Lung microvascular endothelial cell (primary cell): Measurements from ENCODE around the gene PIM1. TPM values are rescaled to one million over a fixed set of nuclear protein-coding genes. Genes with fewer than 3 reads are reported as not detected.
"Not testable (repeated sequence)": the region's sequence is repeated elsewhere in the genome, so short reads cannot be mapped to it uniquely, and the experiment has no call there.

Experiments used
- DNase-seq, 2 donors: peaks; one replicate each; pipeline versions ENCODE4 v3.0.0 to v3.0.0-alpha.2; 2010; ENCODE audit warnings: low read depth in 2 of 2
- total RNA-seq: library from RNA; depleted of rRNA; stranded (reverse); fragments of >200 nt; gene quantifications from 2 replicates; pipeline ENCODE4 v1.2.1, GENCODE V29; 2014

PIM1 gene
- total RNA-seq, 1 donor from 2014 or later = 0.40 TPM

DNA sequence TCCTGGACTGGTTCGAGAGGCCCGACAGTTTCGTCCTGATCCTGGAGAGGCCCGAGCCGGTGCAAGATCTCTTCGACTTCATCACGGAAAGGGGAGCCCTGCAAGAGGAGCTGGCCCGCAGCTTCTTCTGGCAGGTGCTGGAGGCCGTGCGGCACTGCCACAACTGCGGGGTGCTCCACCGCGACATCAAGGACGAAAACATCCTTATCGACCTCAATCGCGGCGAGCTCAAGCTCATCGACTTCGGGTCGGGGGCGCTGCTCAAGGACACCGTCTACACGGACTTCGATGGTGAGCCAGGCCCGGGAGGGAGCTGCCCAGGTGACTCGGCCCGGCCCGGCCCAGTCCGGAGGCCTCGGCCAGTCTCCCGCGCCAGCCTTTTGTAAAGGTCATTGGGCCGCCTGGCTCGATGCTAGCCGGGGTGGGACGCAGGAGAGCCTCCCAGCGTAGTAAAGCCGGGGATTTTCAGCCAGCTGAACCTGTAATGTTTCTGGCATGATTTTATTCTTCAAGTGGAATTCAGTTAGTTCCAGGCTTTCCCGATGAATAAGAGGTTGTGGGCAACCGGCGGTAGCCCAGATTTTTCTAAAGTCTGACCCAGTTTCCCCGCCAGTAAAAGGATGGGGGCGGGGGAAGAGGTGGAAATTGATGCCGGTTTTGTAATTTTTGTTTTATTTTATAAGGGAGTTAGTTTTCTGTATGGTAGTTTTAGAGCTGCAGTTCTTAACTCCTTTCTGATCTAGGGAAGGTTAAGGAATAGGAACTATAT lies 1.4 kb downstream of the PIM1 start:
- DNase-seq = peak in 1 of 2 donors; percentile 32

DNA sequence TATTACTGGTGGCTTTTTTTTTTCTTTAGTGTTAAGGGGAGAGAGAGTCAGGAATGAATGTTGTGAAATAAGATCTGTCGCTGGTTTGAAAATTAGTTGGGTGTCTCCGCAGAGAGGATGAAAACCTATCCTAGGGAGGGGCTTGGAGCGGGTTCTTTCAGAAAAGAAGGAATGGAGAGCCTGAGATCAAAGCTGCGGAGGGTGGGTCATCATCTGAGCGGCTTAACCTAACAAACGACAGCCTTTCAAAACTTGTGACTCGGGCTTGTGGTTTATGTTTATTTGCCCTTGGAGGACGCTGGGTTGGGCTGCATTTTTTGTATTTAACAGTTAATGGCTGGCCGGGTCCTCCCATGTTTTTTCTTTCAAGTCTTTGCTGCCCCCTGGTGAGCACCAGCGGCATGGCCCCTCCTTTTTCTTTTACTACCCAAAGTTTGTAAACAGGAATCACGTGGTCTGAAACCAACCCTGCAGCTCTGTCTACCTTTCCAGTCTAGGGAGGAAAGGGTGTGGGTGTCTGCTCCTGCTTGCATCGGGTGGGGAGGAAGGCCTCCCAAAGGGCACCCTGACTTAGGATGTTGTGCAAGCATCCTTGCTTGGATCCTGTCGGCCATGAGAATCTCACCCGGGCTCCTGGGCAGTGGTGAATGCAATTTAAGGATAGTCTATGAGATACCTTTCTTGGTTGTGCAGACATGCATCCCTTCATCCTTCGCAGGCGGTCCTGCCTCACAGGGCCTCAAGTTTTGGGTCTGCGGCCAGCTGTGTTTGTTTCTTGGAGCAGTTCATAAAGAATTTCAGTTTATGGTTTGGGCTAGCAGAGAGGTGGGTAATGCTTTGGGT lies 2.2 kb downstream of the PIM1 start:
- DNase-seq = peak; percentile 83 to 84

DNA sequence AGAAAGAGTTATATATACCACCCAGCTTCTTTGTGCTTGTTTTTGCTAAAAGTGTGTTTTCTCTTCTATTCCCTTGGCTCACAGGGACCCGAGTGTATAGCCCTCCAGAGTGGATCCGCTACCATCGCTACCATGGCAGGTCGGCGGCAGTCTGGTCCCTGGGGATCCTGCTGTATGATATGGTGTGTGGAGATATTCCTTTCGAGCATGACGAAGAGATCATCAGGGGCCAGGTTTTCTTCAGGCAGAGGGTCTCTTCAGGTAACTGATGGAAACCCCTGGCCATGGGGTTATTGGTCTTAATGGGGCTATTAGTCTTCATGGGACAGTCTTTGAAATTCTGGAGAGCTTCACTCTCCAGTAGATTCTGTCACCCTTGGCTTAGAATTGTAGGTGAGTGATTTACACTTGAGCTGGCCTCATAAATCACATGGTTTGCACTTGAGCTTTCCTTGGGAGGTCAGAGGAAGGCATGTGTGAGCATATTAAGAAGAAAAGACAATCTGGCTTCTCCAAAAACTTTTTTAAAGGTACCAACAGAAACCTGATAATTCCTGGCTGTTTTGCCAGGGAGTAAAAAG lies 3.0 kb downstream of the PIM1 start:
- no peak for DNase-seq

DNA sequence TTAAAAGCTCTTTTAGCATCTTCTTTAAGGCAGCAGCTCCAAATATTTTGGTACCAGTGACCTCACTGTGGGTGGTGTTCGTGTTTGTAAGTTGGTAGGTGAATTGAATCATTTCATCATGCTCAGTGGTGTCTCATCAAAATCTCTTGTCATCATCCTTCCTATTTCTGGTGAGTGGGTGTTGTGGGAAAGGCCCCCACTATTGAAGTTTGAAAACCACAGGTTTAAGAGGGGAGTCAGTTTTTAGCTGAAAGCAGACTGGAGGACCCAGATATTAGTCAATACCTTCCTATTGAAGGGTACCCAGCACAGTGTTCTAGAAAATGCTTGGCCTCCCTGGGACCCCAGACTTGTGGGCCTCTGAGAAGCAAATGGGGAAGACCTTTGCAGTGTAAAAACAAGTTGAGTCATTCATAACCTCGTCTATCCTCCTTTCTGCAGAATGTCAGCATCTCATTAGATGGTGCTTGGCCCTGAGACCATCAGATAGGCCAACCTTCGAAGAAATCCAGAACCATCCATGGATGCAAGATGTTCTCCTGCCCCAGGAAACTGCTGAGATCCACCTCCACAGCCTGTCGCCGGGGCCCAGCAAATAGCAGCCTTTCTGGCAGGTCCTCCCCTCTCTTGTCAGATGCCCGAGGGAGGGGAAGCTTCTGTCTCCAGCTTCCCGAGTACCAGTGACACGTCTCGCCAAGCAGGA lies 3.7 kb downstream of the PIM1 start:
- DNase-seq = no peak

DNA sequence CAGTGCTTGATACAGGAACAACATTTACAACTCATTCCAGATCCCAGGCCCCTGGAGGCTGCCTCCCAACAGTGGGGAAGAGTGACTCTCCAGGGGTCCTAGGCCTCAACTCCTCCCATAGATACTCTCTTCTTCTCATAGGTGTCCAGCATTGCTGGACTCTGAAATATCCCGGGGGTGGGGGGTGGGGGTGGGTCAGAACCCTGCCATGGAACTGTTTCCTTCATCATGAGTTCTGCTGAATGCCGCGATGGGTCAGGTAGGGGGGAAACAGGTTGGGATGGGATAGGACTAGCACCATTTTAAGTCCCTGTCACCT lies 4.2 kb downstream of the PIM1 start:
- DNase-seq = no peak

DNA sequence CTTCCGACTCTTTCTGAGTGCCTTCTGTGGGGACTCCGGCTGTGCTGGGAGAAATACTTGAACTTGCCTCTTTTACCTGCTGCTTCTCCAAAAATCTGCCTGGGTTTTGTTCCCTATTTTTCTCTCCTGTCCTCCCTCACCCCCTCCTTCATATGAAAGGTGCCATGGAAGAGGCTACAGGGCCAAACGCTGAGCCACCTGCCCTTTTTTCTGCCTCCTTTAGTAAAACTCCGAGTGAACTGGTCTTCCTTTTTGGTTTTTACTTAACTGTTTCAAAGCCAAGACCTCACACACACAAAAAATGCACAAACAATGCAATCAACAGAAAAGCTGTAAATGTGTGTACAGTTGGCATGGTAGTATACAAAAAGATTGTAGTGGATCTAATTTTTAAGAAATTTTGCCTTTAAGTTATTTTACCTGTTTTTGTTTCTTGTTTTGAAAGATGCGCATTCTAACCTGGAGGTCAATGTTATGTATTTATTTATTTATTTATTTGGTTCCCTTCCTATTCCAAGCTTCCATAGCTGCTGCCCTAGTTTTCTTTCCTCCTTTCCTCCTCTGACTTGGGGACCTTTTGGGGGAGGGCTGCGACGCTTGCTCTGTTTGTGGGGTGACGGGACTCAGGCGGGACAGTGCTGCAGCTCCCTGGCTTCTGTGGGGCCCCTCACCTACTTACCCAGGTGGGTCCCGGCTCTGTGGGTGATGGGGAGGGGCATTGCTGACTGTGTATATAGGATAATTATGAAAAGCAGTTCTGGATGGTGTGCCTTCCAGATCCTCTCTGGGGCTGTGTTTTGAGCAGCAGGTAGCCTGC lies 4.8 kb downstream of the PIM1 start:
- DNase-seq = no peak

DNA sequence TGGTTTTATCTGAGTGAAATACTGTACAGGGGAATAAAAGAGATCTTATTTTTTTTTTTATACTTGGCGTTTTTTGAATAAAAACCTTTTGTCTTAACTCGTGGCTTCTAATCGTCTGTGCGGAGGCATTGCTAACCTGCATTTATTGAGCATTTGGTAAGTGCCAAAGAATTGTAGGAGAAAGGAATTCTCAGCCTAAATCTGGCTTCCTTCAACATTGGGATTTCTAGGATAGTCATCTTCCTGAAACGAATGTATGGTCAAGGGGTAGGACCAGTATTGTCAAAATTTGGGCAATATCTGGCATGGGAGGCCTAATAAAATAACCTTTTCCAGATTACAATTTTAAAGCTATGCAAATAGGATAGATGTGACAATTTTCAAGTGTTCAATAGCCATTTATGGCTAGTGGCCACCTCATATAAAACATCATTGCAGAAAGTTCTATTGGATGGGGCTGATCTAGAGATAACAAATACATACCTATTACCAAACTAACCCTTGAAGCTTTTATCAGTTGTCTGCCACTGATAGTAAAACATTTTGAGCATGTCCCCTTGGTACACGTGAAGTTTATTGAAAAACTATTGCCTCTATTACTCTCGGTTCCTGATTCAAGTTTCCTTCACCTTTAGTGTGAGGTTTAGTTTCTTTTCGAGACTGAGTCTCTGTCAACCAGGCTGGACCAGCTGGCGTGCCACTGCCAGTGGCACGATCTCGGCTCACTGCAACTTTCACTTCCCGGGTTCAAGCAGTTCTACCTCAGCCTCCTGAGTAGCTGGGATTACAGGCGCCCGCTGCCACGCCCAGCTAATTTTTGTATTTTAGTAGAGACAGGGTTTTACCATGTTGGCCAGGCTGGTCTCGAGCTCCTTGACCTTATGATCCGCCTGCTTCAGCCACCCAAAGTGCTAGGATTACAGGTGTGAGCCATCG lies 5.6 kb downstream of the PIM1 start:
- DNase-seq = no peak

DNA sequence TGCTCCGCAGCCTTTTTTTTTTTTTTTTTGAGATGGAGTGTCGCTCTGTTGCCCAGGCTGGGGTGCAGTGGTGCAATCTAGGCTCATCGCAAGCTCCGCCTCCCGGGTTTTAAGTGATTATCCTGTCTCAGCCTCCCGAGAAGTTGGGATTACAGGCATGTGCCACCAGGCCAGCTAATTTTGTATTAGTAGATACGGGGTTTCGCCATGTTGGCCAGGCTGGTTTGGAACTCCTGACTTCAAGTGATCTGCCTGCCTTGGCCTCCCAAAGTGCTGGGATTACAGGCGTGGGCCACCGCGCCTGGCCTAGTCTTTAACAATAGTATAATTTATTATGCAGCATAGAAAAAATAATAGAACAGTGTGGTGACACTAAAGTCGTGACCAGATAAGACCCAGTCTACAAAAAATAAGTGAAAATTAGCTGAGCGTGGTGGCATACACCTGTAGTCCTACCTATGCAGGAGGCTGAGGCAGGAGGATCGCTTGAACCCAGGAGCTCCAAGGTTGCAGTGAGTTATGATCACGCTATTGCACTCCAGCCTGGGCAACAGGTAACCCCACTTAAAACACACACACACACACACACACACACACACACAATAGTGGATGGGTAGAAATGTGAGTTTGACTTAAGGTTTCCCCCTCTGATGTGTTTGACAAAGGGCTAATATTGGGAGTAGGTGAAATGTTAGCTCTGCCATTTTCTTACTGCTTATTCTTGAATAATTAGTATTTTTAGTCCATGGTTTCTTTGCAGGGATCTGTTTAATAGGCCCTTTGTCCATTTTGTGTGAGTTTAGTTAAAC lies 6.5 kb downstream of the PIM1 start:
- no peak for DNase-seq

DNA sequence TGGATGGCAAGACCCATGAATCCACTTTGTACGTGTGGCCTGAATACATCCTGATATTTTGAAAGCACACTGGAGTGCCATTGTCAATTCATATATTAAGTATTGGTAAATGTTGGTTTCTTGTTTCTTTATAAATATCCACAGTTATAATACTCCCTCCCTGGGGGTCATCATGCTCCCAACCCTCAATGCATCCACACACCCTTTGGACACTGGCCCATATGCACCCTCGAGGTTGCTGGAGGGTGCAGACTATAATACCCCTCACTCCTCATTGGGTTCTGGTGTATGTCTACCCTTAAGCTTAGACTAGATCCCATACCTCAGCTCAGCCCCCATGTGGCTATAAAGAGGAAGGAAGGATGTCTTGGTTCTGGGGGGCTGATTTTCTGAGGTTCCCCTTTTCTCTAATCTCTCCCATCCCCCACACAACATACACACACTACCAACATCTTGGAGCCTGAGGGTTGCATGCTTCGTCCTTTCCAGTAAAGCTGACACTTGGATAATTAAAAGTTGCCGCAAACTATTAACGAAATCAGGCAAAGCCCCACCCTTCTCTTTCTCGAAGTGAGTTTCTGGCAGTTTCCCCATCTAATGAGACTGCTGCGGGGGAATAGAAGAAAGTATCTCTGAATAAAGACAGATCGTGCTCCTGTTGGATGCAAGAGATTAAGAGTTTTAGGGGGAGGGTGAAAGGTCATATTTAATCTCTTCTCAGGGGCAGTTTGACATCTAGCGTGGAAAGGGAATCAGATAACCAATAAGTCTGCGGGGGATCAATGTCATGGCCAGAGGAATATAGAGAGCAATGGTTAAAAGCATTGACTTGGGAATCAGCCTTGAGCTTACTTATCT lies 7.4 kb downstream of the PIM1 start:
- no peak for DNase-seq

DNA sequence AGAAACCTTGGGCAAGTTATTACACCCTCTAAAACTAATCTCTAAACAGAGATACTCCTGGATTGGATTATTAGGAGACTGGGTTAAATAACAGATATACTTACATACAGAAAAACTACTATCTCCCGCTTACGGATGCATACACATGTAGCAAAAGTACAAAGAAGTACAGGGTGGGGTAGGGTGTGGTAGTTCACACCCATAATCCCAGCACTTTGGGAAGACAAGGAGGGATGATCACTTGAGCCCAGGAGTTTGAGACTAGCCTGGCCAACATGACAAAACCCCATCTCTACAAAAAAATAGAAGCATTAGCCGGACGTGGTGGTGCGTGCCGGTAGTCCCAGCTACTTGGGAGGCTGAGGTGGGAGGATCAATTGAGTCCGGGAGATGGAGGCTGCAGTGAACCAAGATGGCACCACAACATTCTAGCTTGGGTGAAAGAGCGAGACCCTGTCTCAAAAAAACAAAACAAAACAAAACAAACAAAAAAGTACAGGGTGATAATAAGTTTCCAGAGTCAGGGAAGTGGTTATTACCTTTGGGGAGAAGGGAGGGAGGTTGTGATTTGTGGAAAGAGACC lies 8.1 kb downstream of the PIM1 start:
- DNase-seq = no peak

DNA sequence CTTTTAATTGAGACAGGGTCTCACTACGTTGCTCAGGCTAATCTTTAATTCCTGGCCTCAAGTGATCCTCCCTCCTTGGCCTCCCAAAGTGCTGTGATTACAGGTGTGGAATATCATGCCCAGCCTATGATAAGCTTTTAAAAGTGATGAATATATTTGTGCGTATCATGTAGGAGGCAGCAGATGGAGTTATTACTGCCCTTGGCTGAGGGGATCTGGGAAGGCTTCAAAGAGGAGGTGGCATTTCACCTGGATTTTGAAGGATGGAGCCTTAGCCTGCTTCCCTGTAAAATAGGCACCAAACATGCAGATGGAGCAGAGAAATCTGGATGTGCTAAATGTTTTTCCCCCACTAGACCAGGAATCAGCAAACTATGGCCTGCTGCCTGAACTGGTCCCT lies 10.1 kb downstream of the PIM1 start:
- DNase-seq = no peak

DNA sequence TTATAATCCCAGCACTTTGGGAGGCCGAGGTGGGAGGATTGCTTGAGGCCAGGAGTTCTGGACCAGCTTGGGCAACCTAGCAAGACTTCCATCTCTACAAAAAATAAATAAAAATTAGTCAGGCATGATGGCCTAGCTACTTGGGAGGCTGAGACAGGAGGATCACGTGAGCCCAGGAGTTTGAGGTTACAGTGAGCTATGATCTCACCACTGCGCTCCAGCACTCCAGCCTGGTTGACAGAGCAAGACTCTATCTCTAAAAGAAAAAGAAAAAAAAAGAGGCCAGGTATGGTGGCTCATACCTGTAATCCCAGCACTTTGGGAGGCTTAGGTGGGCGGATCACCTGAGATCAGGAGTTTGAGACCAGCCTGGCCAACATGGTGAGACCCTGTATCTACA lies 10.7 kb downstream of the PIM1 start:
- DNase-seq = not testable (repeated sequence)

DNA sequence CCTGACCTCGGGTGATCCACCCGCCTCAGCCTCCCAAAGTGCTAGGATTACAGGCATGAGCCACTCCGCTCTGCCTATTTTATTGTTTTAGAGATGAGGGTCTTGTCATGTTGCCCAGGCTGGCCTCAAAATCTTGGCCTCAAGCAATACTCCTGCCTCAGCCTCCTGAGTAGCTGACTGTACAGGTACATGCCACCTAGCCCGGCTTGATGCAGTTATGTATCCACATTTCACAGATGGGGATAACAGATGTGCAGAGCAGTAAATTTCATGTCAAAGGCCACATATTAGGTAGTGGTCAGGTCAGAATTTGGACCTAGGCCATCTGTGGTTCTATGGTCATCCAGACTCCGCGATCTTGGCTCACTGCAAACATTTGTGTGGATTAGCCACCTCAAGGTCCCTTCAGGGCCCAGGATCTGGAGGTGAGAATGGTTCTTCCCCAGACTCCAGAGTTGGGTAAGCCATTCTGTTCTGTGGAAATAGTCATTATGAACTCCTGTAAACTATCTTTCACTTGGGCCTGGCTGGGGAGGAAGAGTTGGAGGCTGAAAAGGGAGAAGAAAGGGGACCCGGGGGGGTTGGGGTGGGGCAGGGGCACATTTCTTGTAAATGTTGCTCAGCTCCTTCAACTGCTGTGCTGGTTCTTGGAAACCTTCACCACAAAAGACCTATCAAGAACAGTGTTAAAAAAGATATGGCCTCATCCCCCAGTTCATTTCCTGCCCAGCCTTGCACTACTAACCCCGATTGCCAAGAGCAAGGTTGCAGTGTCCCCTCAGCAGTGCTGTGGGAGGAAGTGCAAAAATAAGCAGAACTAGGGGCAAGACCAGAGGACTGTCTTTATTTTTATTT lies 13.0 kb downstream of the PIM1 start:
- DNase-seq = no peak

DNA sequence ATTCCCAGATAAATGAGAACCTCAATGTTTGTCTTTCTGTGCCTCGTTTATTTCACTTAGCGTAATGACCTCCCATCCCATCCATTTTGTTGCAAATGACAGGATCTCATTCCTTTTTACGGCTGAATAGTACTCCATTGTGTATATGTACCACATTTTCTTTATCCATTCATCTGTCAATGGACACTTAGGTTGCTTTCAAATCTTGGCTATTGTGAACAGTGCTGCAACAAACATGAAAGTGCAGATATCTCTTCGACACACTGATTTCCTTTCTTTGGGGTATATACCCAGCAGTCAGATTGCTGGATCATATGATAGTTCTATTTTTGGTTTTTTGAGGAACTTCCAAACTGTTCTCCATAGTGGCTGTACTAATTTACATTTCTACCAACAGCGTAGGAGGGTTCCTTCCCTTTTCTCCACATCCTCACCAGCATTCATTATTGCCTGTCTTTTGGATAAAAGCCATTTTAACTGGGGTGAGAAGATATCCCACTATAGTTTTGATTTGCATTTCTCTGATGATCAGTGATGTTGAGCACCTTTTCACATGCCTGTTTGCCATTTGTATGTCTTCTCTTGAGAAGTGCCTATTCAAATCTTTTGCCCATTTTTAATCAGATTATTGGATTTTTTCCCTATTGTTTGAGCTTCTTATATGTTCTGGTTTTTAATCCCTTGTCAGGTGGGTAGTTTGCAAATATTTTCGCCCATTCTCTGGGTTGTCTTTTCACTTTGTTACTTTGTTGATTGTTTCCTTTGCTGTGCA lies 16.2 kb downstream of the PIM1 start:
- not testable (repeated sequence) for DNase-seq

DNA sequence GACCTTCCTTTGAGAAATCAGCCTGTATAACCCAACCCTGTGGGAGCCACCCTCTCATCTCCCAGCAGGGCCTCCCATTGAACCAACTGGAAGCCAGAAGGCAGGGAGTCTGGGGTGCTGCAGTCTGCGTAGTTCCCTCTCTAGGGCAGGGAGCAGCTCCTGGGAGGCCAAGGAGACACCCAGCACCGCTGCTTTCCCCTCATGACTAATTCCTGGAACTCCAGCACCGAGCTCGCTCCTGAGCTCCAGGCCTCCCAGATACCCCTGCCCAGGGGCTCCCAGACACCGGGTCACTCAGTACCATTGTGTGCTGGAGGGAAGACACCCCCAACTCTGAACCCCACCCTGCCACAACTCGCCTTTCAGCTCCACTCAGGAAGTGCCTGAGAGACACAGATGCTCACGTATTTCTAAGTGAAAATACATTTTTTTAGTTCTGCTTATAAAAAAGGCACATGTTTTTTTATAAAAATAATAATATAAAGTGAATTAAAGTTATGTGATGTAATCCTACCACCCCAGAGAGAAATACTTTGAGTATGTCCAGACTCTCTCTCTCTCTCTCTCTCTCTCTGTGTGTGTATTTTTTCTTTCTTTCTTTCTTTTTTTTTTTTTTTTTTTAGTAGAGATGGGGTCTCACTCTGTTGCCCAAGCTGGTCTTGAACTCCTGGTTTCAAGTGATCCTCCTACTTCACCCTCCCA lies 17.5 kb downstream of the PIM1 start:
- no peak for DNase-seq
